Peyer's patch (tissue), 4 donors: Measurements from ENCODE around the gene RALGAPA1.
"Not testable (repeated sequence)": the region's sequence is repeated elsewhere in the genome, so short reads cannot be mapped to it uniquely, and the experiment has no call there.

Source experiments
- POLR2A ChIP-seq, 2 donors: fragments of 450-650 bp; IDR thresholded peaks; one replicate each; pipeline ENCODE4 v1.5.1; 2017; ENCODE audit warnings: antibody characterized with exemption in 2 of 2, mild to moderate bottlenecking in 2 of 2, moderate library complexity in 2 of 2
- TF ChIP-seq, protein P1 (sequence below), 6 experiments: fragments of 450-650 bp in 4 of 6; fragments of 200-600 bp in 2 of 6; sonication (generic) in 1 of 6; IDR thresholded peaks; one replicate each; pipeline ENCODE4 v1.5.1; 2017 to 2019; ENCODE audit warnings: antibody characterized with exemption in 6 of 6, mild to moderate bottlenecking in 3 of 6, moderate library complexity in 1 of 6

DNA sequence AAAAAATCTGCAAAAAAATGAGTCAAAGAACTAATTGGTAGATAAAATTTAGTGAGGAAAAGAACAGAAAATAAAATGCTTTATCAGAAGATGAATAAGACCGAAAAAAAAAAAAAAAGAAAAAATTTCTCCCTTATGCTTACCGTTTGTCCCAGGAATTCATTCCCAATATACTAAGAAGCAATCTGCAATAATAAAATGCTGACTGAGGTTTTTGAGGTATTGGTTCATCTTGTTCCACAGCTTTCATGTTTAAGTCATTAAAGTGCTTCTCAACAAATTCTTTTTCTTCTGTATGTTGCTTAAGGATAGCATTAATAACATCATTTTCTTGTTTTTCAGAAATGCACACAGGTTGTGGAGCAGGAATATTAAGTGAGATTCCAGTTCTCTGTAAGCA lies 182.1 kb downstream of the RALGAPA1 start:
- TF ChIP-seq, protein P1, sequence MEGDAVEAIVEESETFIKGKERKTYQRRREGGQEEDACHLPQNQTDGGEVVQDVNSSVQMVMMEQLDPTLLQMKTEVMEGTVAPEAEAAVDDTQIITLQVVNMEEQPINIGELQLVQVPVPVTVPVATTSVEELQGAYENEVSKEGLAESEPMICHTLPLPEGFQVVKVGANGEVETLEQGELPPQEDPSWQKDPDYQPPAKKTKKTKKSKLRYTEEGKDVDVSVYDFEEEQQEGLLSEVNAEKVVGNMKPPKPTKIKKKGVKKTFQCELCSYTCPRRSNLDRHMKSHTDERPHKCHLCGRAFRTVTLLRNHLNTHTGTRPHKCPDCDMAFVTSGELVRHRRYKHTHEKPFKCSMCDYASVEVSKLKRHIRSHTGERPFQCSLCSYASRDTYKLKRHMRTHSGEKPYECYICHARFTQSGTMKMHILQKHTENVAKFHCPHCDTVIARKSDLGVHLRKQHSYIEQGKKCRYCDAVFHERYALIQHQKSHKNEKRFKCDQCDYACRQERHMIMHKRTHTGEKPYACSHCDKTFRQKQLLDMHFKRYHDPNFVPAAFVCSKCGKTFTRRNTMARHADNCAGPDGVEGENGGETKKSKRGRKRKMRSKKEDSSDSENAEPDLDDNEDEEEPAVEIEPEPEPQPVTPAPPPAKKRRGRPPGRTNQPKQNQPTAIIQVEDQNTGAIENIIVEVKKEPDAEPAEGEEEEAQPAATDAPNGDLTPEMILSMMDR (IDR thresholded peaks at IDR 0.05) = not testable (repeated sequence)
- TF ChIP-seq POLR2A (IDR thresholded peaks at IDR 0.05) = not testable (repeated sequence)
